Suprapubic skin (tissue), 4 donors: Measurements from ENCODE around the gene GRXCR2.

ENCODE experiments used
- CTCF ChIP-seq, 2 donors: fragments of 200-600 bp in 1 of 2; fragments of 450-650 bp in 1 of 2; sonication (generic) in 1 of 2; IDR thresholded peaks; one replicate each; pipeline ENCODE4 v1.5.1; 2016 to 2019; ENCODE audit warnings: antibody characterized with exemption in 2 of 2, mild to moderate bottlenecking in 1 of 2, moderate library complexity in 1 of 2
- EP300 ChIP-seq: sonication (generic); formaldehyde crosslinking; IDR thresholded peaks from one replicate; pipeline ENCODE4 v1.6.1; 2017; ENCODE audit warnings: antibody characterized with exemption
- POLR2A ChIP-seq, 2 donors: fragments of 450-650 bp; IDR thresholded peaks; one replicate each; pipeline ENCODE4 v1.6.1; 2017; ENCODE audit warnings: antibody characterized with exemption in 2 of 2, mild to moderate bottlenecking in 2 of 2, moderate library complexity in 2 of 2
- POLR2AphosphoS5 ChIP-seq, 3 donors: sonication (generic); formaldehyde crosslinking; IDR thresholded peaks; one replicate each; pipeline ENCODE4 v1.6.1; 2017; ENCODE audit warnings: antibody characterized with exemption in 3 of 3

- TF ChIP-seq CTCF (IDR thresholded peaks at IDR 0.05) (no peak), POLR2AphosphoS5 (IDR thresholded peaks at IDR 0.05) (no peak), EP300 (no peak), POLR2A (IDR thresholded peaks at IDR 0.05) (no peak)
These were observed 25.4 kb upstream of the GRXCR2 start for GRCh38 chr5:145898171-145898570.
